Right lobe of liver (tissue), 6 donors: ENCODE results near the gene HMGCR. TPM values are rescaled to one million over a fixed set of nuclear protein-coding genes. Genes with fewer than 3 reads are reported as not detected.

Experiments
- ATAC-seq, 4 donors: fragments of 200-7000 bp; cut with Tn5 transposase; one replicate each; pipeline ENCODE4 v1.9.1; 2020; ENCODE audit warnings: mild to moderate bottlenecking in 4 of 4, moderate library complexity in 4 of 4
- DNase-seq, 3 donors: peaks; one replicate each; pipeline ENCODE4 v3.0.0-alpha.2; 2020
- H3K27ac ChIP-seq, 3 donors: fragments of 200-600 bp; one replicate each; pipeline ENCODE4 v1.8.0; 2022
- H3K27me3 ChIP-seq, 2 donors: fragments of 200-600 bp; one replicate each; pipeline ENCODE4 v1.8.0; 2022
- H3K36me3 ChIP-seq, 4 donors: fragments of 200-600 bp; sonication (generic) in 1 of 4; one replicate each; pipeline versions ENCODE4 v1.5.1 to v1.8.0; 2017 to 2022; ENCODE audit warnings: control low read depth in 1 of 4
- H3K4me1 ChIP-seq, 4 donors: fragments of 200-600 bp; sonication (generic) in 1 of 4; one replicate each; pipeline versions ENCODE4 v1.5.1 to v1.8.0; 2017 to 2022; ENCODE audit warnings: control low read depth in 1 of 4
- H3K4me3 ChIP-seq, 3 donors: fragments of 200-600 bp; one replicate each; pipeline ENCODE4 v1.8.0; 2022
- H3K9me3 ChIP-seq, 4 donors: fragments of 200-600 bp; sonication (generic) in 1 of 4; one replicate each; pipeline versions ENCODE4 v1.5.1 to v1.8.0; 2017 to 2022; ENCODE audit warnings: control low read depth in 1 of 4
- CTCF ChIP-seq, 4 donors: fragments of 200-600 bp in 3 of 4; fragments of 450-650 bp in 1 of 4; IDR thresholded peaks; one replicate each; pipeline versions ENCODE4 v1.5.1 to v1.8.0; 2016 to 2022; ENCODE audit warnings: antibody characterized with exemption in 4 of 4, mild to moderate bottlenecking in 2 of 4
- POLR2A ChIP-seq: fragments of 450-650 bp; IDR thresholded peaks from one replicate; pipeline ENCODE4 v1.6.1; 2017; ENCODE audit warnings: antibody characterized with exemption, mild to moderate bottlenecking
- WGBS: methylation state at CpG from one replicate; pipeline ENCODE4 v1.1.6; 2018; ENCODE audit warnings: low coverage, low lambda C conversion rate; ENCODE audit not compliant: insufficient coverage; ENCODE audit errors: missing lambda C conversion rate; 5-methylcytosine and 5-hydroxymethylcytosine counted together
- intact Hi-C, 2 donors: fragments of 100-400 bp; cut with DNase I; formaldehyde crosslinking; loops; one replicate each; pipeline versions ENCODE4 v1.11.2 to v1.14.1; 2022
- total RNA-seq, 6 experiments: library from RNA; depleted of rRNA in 2 of 6; stranded (reverse); fragments of >200 nt in 2 of 6; fragmentation: NEBNext Ultra II Directional in 3 of 6; extraction: Animal tissue kit (Norgen Biotek cat#: 25700) in 3 of 6; gene quantifications; one replicate each; pipeline versions ENCODE4 v1.1.0 to v1.2.4, GENCODE V29; 2016 to 2023
- donor health status: DM: no; HTN: yes; CAD: no.
- donor health status: DM: no; HTN: no; CAD: no.
- donor health status: DM: no; HTN: no; CAD: no.
- donor health status: DM: no; HTN: yes; CAD: no.
- donor health status: DM: no; HTN: yes; CAD: no.

Gene HMGCR
- total RNA-seq, 6 experiments from 2014 or later = 9.6 to 89.6 (median 22.2) TPM

GRCh38 chr5:75351139-75351926, 14.3 kb downstream of the HMGCR start:
- H3K27me3 ChIP-seq = no peaks in the 10 kb centered on the region
- H3K36me3 ChIP-seq = peaks cover 6 to 94% (median 41%) of the 10 kb centered on the region in 4 donors
- ATAC-seq = no peak
- 83% methylated on average over 6 of the region's 7 CpGs for WGBS
- TF ChIP-seq POLR2A (no peak), CTCF (IDR thresholded peaks at IDR 0.05) (no peak)
- H3K4me3 ChIP-seq = no peak overlapping the region
- H3K4me1 ChIP-seq = no peaks in the 10 kb centered on the region
- DNase-seq = no peak
- intact Hi-C loops = no loop called here
- H3K9me3 ChIP-seq = no peaks in the 10 kb centered on the region
- no peak overlapping the region for H3K27ac ChIP-seq

- Histone ChIP-seq H3K9me3 (no peaks in the 10 kb centered on the region), H3K4me3 (no peak overlapping the region), H3K27me3 (no peaks in the 10 kb centered on the region), H3K27ac (no peak overlapping the region), H3K36me3 (peaks cover 17 to 98% (median 48%) of the 10 kb centered on the region in 4 donors), H3K4me1 (no peaks in the 10 kb centered on the region)
- WGBS = 96% methylated on average over 6 of the region's 6 CpGs
- intact Hi-C loops = no loop called here
- no peak for ATAC-seq
- TF ChIP-seq CTCF (IDR thresholded peaks at IDR 0.05) (no peak), POLR2A (no peak)
- no peak for DNase-seq
Observed at GRCh38 chr5:75355236-75355635, 18.2 kb downstream of the HMGCR start.

GRCh38 chr5:75356719-75357118, 19.7 kb downstream of the HMGCR start:
- no peak for ATAC-seq
- TF ChIP-seq POLR2A = no peak
- TF ChIP-seq CTCF (IDR thresholded peaks at IDR 0.05) = no peak
- no peaks in the 10 kb centered on the region for H3K27me3 ChIP-seq
- H3K4me1 ChIP-seq = no peaks in the 10 kb centered on the region
- no peaks in the 10 kb centered on the region for H3K9me3 ChIP-seq
- peaks cover 11 to 98% (median 43%) of the 10 kb centered on the region in 4 donors for H3K36me3 ChIP-seq
- 94% methylated on average over 7 of the region's 7 CpGs for WGBS
- H3K4me3 ChIP-seq = no peak overlapping the region
- intact Hi-C loops = no loop called here
- no peak for DNase-seq
- no peak overlapping the region for H3K27ac ChIP-seq

GRCh38 chr5:75358117-75358516, 21.1 kb downstream of the HMGCR start:
- no peak for ATAC-seq
- Histone ChIP-seq H3K9me3 (no peaks in the 10 kb centered on the region), H3K27ac (no peak overlapping the region), H3K4me1 (peaks cover 0 to 8% (median 2%) of the 10 kb centered on the region in 4 donors), H3K4me3 (no peak overlapping the region), H3K36me3 (peaks cover 11 to 85% (median 40%) of the 10 kb centered on the region in 4 donors), H3K27me3 (no peaks in the 10 kb centered on the region)
- TF ChIP-seq CTCF (IDR thresholded peaks at IDR 0.05) (no peak), POLR2A (no peak)
- intact Hi-C loops = no loop called here
- DNase-seq = no peak
- WGBS = 89% methylated on average over 3 of the region's 3 CpGs
